NOMO-1 (cell line): ENCODE results near the gene COL9A3.

Experiments used
- DNase-seq, 2 experiments: peaks; one replicate each; lab custom pipeline; 2025; ENCODE audit not compliant: unreplicated experiment in 2 of 2; lab: John Stamatoyannopoulos, UW

COL9A3 gene

DNA sequence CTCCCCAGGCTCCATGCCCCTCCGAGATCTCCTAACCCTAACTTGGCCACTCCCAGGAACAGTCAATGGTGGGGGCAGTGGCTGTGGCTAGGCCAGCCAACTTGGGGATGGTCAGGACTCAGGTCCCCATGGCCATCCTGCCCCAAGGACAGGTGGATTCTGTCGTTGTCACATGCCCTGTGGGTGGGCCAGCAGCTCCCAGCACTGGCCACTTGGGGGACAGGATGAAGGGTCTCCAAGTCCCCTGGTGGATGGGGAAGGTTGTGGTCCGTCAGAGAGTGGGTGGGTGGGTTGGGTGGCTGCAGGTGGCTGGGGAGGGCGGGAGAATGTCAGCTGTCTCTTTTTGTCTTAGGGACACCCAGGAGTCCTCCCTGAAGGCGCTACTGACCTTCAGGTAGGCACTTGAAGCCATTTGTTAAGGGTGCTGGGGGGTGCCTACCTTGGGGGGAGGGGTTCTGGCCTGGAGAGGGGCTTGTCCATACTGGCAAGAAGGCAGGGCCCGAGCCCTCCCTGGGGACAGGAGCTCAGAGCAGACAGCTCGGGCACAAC, 5.5 kb downstream of the COL9A3 start:
- DNase-seq = no peak

DNA sequence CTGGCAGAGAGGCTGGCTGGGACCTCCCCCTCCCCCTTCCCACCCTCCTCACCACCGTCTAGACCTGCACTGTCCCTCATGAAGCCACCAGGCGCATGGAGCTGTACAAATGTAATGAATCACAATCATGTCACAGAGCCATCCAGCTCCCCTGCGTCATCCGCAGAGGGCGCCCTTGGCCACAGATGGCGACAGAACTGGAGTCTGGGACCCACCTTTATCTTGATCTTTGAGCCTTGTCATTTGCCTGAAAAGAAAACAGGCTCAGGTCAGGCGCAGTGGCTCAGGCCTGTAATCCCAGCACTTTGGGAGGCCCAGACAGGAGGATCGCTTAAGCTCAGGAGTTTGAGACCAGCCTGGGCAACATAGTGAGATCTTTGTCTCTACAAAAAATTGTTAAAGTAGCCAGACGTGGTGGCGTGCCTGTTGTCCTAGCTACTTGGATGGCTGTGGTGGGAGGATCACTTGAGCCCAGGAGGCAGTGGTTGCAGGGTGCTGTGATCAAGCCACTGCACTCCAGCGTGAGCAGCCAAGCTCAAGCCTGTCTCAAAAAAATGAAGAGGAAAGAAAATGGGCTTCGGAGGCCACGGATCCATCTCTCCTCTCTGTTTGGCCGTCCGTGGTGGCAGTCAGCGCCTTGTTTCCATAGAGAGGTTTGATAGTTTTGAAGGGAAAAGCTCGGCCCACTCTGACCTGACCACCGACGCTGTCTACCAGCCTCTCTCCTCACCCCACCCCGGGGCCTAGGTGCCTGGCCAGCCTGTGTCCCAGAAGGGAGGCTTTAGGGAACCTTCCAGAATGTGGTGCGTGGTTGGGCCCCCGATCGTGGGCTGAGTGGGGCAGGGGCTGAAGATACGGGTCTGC, 6.2 kb downstream of the COL9A3 start:
- peak; percentile 84 to 87 for DNase-seq

DNA sequence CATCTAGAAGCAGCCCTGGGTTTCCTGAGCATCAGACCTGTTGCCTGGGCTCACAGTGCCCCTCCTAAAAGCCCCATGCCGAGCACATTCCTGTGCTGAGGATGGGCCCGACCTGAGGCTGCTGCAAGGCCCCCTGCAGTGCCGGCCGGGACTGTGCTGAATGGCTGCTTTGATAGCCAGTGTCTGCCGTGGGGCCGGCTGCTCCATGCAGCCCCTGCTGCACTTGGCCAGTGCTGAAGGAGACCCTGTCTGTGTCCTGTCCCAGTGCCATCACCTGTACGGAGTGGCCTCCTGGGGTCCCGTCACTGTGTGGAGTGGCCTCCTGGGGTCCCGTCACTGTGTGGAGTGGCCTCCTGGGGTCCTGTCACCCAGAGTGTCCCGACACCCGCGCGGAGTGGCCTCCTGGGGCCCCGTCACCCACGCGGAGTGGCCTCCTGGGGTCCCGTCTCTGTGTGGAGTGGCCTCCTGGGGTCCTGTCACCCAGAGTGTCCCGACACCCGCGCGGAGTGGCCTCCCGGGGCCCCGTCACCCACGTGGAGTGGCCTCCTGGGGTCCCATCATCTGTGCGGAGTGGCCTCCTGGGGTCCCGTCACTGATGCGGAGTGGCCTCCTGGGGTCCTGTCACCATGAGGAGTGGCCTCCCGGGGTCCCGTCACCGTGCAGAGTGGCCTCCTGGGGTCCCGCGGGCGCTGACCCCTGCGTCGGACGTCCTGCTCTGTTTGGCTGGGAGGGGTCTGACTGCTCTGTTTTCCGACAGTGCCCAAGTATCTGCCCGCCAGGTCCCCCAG, 7.0 kb downstream of the COL9A3 start:
- no peak for DNase-seq

DNA sequence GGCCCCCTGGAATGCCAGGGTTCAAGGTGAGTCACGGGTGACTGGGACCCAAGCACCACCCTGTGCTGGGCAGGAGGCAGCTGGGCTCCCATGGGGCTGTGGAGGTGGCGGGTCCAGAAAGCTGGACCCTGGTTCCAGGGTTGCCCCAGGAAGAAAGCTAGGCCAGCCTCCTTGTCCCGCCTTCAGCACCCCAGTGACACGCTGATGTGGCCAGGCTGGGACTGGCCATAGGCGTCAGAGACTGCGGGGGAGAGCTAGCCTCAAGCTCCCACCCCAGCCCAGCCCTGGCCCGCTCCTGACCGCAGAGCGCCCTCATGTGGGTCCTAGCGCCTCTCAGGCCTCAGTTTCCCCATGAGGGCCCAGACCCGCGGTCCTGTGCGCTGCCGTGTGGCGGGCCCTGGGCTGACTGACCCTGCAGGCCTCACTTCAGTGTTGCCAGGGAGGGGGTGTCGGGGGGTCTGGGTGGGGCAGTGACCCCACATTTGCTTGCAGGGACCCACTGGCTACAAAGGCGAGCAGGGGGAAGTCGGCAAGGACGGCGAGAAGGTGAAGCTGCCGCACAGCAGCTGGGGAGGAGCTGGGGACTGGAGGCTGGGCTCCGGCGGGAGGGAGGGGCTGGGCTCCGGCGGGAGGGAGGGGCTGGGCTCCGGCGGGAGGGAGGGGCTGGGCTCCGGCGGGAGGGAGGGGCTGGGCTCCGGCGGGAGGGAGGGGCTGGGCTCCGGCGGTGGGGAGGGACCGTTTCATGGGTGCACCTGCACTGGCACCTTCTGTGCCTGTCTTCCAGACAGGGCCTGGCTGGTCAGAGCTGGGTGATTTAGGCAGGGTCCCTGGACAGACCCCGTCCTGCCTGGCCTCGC, 7.9 kb downstream of the COL9A3 start:
- DNase-seq = peak; percentile 68 to 84

DNA sequence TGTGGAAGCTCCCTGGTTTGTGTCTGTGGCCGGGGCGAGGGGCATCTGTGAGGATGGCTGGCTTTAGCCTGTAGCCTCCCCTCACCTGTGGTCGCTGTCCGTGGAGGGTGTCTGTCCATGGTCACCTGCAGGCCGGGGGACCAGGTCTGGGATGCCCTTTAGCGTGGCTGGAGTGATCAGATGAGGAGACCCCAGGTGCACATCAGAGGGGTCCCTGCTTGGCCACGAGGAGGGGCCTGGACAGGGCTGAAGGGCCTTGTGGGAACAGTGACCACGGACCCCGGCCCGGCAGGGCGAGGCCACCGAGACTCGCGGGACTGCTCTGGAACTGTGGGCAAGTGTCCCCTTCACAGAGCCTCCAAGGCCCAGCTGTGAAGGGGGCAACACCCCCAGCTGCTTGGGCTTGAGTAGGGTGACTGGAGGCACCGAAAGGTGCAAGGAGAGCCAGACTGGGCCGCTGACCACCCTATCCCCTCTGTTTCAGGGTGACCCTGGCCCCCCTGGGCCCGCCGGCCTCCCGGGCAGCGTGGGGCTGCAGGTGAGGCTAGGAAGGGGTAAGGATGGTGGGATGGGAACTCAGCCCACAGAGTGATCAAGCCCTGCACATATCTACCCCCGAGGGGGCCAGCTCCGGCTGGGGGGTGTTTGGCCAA, 8.6 kb downstream of the COL9A3 start:
- DNase-seq = no peak

DNA sequence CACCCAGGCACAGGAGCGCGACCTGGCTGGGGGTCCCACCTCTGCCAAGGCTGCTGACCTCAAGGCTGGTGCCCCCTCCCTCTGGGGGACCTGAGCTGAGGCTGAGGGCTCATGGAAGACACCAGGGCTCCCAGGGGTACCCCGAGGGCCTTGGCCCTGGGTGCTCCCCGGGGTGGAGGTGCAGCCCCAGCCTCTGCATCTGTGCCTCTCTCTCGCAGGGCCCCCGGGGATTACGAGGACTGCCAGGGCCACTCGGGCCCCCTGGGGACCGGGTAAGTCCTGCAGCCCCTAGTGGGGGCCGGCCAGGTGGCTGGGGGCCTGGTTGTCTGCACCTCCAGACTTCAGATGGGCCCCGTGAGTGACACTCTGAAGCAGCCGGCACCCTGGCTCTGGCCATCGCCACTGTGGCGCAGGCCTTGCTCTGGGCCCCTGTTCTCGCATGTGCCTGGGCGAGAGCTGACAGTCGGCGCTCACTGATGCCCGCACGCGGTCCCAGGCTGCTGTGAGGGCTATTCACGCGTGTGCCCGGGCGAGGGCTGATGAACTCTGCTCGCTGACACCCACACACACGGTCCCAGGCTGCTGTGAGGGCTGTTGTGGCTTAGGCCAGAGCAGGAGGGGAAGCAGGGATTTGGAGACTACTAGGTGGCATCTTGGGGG, 9.3 kb downstream of the COL9A3 start:
- no peak for DNase-seq

DNA sequence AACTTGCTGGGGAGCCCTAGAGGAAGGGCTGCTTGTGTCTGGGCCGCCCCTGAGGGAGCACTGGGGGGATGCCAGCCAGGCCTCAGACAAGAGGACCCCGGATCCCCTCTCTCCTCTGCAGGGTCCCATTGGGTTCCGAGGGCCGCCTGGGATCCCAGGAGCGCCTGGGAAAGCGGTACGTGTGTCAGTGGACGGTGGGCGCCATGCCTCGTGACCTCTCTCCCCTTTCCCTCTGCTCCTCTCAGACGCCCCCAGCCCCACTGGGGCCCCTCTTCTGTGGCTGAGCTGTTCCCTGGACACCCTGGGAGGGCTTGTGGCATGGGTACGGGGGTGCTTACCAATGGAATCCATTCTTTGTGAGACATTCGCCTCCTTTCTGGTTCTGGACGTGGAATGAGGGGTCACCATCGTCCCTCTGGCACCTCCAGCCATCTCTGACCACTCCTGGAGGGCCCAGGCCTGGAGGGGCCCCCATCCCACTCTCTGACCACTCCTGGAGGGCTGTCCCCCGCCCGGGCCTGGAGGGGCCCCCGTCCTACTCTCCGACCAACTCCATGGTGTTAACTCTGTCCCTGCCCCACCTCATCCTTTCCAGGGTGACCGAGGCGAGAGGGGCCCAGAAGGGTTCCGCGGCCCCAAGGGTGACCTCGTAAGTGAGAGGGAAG, 9.9 kb downstream of the COL9A3 start:
- no peak for DNase-seq

DNA sequence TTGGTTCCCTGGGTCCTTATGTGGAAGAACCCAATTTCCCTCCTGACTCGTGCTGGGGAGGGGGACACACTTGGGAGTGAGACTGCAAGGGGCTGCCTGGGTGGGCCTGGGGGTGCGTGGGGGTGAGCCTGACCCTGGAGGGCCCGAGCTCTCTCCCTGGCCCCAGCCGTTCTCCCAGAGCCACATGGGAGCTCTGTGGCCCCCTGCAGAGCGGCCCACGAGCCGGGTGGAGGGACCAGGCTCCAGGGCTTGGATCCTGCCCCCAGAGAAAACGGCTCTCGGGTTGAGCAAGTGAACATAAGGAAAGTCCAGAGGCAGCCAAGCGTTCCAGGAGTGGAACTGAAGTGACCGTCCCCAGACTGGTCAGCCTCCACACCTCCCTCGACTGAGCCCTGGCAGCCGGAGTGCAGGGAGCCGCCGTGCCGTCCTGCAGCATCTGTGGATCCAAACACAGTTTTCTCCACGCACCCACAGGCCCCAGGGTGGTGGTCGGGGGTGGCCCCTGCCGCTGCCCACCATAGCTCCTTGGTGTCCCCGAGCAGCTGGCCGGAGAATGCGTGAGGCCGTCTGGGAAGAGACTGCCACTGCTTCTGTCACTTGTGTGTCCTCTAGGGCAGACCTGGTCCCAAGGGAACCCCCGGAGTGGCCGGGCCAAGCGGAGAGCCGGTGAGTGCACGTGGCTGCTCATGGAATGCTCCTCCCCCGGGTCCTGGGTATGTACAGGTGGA, 10.6 kb downstream of the COL9A3 start:
- DNase-seq = no peak

DNA sequence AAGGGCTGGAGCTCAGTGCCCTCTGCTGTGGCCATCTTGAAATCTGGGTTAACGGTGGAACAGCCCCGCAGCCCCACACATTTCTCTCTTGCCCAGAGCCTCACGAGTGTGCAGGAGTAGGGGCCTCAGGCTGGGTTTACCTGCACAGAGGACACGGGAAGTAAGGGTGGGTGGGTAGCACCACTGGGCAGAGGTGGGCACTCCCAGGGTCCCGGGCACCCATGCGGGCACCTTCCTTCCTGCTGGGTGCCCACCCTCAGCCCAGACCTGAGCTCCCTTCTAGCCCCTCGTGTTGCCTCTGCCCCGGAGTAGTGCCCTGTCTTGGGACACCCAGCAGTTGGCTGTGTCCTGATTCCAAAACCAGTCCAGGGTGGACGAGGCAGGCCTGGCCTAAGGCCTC, 11.2 kb downstream of the COL9A3 start:
- no peak for DNase-seq

DNA sequence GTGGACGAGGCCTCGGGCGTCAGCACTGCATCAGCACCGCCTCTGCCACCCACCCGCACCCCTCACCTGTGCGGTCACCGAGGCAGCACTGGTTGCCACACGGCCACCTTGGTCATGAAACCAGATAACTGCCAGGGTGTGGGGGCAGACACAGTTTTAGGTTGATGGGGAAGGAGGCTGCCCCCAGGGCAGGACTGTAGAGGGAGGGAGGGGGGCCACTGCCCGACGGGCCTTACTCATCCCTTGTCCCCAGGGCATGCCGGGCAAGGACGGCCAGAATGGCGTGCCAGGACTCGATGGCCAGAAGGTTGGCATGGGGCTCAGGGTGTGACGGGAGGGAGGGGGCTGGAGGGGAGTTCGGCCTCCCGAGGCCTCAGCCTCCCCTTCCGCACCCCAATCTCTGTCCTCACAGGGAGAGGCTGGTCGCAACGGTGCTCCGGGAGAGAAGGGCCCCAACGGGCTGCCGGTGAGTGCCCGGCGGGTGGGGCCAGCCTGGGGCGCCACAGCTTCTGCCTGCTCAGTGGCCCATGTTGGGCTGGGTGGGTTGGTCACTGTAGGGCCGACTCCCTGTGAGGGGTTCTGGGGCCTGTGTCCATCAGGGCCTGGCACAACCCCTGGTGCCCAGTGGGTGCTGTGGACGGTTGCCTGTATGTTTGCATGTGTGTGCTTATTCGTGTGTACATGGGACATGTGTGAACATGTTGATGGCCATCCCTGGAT, 11.8 kb downstream of the COL9A3 start:
- DNase-seq = no peak

DNA sequence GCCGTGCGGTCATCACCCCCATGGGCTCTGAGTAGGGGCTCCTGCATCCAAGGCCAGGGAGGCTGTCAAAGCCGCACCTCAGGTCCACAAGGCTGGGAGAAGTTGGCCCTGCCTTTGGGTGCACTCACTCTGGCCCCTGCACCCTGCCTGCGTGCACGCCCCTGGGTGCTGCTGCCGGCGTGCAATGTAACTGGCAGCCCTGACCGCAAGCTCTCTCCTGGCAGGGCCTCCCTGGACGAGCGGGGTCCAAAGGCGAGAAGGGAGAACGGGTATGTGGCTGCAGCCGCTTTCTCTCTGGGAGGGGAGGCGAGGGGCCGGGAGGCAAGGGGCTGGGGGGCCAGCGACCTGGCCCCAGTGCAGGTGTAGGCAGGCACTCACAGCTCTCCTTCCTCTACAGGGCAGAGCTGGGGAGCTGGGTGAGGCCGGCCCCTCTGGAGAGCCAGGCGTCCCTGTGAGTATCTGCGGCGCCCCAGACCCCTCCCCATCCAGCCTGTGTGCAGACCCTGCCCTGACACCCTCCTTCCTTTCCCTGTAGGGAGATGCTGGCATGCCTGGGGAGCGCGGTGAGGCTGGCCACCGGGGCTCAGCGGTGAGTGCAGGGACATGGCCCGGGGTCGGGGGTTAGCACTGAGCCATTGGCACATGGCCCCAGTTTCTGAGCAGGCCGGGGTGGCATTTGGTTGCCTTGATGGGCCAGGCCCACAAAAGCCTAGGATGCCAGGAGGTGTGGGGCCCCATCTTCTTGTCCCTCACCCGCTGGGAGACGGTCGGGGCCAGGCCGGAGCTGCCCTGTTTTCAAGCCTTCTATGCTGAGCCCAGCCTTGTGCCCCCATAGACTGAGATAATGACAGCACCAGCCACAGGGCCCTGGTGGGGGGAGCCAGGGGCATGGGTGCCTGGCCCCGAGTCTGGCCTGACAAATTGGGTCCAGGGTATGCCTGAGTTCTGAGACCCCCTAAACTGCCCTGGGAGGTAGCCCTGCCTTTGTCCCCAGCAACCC, 12.7 kb downstream of the COL9A3 start:
- no peak for DNase-seq

DNA sequence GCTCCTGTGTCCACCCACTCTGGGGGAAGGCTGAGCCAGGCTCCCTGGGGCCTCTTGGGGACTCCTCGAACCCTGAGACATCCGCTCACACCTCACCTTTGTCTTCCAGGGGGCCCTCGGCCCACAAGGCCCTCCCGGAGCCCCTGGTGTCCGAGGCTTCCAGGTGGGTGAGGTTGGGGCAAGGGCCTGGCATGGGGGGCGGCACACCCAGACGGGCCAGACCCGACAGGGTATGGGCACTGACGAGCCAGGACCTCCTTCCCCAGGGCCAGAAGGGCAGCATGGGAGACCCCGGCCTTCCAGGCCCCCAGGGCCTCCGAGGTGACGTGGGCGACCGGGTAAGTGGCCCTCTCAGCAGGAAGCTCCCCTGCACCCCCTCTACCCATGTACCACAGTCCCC, 13.4 kb downstream of the COL9A3 start:
- no peak for DNase-seq

DNA sequence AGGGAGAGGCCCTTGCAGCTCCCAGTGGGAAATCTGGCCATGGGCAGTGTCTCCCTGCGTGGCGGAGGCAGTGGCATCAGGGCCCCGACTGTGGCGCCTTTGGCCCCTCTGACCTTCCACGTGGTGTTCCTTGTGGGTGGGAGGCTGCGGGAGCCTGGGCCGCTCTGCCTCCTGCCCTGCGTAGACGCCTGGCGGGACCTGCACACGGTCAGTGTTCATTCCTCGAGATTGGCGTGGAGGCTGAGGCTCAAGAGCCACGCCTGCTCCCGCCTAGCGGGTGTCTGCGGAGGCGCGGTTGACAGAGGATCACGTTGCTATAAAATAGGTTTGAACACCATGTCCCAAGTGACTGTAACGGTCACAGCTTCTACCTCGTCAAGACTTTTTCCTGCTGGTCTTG, 14.0 kb downstream of the COL9A3 start:
- peak; percentile 72 to 75 for DNase-seq

DNA sequence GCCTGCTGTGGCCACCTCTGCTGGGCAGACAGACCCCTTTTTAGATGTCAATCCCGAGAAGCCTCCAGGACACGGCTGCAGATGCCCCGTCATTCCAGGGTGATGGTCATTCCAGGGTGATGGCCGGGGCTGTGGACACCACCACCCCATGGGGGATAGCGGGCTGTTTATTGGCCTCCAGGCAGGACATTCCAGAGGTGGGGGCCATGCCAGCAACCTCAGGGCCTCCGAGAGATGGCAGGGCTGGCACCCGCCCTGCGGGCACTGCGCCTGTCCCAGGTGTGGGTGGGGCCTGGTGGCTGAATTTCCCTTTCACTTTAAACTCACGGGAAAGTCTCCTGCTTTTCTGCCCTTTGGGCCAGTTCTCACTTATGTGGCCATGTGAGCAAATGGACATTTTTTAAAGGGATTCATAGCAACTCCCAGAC, 14.5 kb downstream of the COL9A3 start:
- DNase-seq = no peak

DNA sequence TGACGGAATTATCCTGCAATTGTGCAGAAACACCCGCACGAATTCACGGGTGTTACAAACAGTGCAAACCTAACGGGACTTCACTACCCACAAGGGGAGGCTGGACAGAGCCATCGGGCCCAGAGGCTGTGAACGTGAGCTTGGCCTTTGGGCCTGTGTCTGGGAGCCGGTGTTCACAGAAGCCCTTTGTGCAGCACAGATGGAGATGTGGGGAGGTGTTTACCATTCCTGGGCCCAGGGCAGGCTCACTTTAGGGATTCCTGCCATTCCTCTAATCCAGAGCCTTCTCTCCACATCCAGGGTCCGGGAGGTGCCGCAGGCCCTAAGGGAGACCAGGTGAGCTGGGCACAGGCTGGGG, 15.0 kb downstream of the COL9A3 start:
- no peak for DNase-seq

DNA sequence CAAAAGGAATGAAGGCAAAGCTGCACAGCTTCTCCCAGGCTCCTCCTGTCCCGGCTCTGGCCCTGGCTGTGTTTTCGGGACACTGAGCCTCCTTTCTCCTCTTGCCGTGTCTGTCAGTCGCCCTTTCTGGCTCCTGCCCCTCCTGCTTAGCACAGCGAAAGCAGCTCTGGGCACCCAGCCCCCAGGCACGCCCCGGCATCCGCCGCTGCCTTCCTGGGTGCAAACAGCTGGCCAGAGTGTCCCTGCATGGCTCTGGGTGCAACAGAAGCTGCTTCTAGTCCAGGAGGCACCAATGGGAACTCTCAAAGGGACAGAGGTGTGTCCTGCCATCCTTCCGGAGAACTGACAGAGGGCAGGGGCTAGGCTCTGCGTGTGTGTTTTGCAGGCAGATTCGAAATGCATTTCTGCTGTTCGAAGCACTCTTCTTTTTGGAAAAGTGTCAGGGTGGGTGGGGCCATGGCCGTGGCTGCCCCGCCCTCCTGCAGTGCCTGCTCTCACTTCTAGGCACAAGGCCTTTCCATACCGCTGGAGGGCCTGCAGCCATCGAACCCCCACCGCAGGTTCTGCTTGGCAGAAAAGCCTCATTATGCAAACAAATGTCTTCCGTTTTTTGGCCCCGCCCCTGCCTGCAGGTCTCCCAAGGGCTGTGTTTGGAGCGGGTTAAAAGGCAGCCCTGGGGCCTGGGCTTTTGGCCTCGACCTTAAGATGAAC, 15.5 kb downstream of the COL9A3 start:
- DNase-seq = peak; percentile 94 to 95
